Retinal pigment epithelial cell (primary cell): Measurements from ENCODE around the gene OTUB1.

Experiments used
- DNase-seq: peaks from one replicate; pipeline ENCODE4 v3.0.0-alpha.2; 2010; ENCODE audit warnings: low read depth
- H3K4me3 ChIP-seq: 2 replicates; pipeline ENCODE4 v1.5.1; 2011; ENCODE audit warnings: mild to moderate bottlenecking, low read length, control low read depth, moderate library complexity
- TF ChIP-seq, protein P1 (sequence below): conservative IDR thresholded peaks from 2 replicates; pipeline ENCODE4 v1.5.1; 2011; ENCODE audit warnings: low read depth, low read length, control low read depth, inconsistent platforms

Gene OTUB1

DNA sequence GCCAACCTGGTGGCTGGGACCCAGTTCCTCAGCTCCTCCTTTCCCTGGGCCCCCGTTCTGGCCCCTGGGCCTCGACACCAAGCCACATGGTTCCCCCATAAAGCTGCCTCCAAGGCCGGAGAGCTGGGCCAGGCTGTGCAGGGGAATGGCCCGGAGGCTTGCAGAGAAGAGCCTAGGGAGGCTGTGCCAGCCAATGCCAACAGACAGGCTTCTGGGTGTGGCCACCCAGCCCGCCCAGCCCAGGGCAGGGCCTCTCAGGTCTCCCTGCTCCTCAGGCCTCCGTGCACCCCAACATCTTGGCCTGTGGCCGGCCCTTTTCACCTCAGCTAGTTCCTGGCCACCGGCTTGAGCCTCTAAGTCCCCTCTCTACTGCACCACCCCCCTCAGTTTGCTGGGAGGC is 32.1 kb downstream of the OTUB1 start:
- TF ChIP-seq, protein P1, sequence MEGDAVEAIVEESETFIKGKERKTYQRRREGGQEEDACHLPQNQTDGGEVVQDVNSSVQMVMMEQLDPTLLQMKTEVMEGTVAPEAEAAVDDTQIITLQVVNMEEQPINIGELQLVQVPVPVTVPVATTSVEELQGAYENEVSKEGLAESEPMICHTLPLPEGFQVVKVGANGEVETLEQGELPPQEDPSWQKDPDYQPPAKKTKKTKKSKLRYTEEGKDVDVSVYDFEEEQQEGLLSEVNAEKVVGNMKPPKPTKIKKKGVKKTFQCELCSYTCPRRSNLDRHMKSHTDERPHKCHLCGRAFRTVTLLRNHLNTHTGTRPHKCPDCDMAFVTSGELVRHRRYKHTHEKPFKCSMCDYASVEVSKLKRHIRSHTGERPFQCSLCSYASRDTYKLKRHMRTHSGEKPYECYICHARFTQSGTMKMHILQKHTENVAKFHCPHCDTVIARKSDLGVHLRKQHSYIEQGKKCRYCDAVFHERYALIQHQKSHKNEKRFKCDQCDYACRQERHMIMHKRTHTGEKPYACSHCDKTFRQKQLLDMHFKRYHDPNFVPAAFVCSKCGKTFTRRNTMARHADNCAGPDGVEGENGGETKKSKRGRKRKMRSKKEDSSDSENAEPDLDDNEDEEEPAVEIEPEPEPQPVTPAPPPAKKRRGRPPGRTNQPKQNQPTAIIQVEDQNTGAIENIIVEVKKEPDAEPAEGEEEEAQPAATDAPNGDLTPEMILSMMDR: no peak
- no peak overlapping the region for H3K4me3 ChIP-seq
- DNase-seq: no peak

DNA sequence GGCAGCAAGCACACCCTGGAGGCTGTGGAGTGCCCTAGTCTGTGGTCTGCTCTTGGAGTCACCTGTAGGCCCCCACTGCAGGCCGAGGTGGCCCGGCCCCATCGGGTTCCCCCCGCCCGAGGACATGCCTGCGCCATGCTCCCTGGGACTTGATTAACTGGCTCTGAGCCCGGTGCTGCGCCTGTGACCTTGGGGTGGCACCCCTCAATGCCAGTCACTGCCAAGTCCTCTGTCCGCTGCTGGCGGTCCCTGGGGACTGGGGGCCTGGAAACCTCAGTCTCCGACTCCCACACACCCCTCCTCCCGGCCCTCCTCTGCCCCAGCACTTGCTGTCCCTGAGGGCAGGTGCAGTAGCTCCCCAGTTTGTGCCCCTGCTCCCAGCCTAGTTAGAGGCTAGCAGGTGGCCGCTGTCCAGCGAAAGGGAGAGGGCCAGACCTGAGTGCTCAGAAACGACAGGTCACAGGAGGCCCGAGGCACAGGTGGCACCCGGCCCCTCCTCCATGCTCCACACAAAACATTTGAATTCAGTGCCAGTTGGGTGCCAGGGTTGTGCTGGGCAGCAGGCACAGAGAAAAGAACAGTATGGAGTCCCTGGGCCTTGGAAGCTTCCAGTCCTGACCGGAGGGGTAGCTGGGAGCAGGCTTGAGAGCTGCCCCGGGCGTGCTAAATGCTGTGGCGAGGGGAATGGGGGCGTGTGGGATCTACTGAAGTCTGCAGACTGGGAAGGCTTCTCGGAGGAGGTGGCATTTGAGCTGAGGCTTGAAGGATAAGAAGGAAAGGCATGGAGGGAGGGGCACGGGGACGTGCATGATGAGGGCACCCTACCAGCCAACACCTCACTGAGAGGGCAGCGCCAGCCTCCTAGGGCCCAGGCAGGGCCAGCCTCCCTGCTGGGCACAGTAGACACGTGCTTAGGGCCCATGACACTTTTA is 33.1 kb downstream of the OTUB1 start:
- TF ChIP-seq, protein P1: no peak
- H3K4me3 ChIP-seq: no peak overlapping the region
- DNase-seq: no peak

DNA sequence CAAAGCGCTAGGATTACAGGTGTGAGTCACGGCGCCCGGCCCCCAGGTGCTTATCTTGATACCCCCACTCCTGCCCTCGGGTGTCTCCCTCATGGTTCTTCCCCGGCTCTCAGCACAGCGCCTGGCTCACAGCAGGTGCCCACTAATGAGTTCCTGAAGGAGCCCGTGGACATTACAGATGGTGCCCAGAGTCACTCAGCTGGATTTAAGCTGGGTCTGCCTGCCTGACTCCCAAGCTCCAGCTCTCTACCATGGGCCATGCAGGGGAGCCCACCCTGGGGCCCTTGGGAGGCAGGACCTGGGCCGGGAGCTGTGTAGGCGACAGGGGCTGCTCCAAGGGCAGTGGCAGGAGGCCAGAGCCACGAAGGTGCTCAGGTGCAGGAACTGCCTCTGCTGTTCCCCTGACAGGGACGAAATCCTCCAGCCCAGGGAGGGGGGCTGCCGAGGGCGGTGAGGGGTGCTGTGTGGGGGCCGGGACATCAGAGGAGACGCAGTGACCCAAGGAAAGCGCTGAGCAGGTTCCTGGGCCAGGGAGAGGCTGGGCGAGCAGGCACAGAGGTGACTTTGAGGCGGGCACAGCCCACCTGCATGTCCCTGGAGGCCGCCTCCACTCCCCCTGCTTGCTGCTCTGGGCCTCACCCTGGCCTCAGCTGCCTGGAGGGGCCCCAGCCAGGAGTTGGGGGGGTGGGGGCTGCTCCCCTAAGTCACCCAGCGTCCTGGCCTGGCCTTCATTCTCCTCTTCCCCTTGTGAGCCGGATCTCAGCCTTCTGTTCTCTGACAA is 34.9 kb downstream of the OTUB1 start:
- DNase-seq: no peak
- H3K4me3 ChIP-seq: no peak overlapping the region
- TF ChIP-seq, protein P1: no peak

DNA sequence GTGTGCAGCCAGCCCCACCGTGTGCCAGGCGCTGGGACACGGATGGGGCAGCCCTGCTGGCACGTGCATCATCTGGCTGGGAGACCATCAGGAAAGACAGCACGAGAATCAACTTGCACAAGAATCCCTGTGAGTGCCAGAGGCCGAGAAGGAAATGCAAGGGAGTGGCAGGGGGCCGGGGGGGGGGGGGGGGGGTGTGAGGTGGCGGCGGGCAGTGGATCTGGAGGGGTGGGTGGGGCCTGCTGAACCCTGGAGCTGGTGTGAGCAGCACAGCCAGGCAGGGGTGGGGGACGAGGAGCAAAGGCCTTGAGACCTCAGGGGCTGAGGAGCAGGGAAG is 35.5 kb downstream of the OTUB1 start:
- TF ChIP-seq, protein P1: no peak
- no peak overlapping the region for H3K4me3 ChIP-seq
- DNase-seq: no peak

DNA sequence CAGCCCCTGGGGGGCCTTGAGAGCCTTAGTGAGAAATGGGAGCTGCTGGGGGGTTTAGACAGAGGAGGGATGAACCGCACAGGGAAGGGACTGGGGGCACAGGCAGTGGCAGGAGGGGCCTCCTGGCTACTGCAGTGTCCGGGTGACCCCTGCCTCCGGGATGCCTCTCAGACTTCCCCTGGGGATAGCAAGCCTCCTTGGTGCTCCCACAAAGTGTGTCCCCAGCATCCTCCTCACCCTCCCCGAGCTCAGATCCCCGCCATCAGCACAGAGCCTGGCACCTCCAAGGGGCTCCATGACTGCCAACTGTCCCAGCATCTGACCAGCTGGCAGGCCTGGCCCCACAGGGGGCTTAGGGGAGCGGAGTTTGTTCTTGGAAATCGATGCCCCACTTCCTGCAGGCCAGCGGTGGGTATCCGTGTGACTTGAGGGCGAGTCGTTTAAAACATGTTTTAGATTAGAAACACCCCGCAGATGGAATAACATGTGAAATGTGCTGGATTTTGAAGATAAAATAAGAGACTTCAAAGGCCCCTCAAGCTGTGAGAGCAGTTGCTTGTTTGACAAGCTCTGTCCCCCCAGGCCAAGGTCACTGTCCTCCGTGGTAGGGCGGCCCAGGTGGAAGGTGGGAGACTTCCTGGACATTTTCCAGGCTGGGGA is 36.0 kb downstream of the OTUB1 start:
- H3K4me3 ChIP-seq: no peak overlapping the region
- TF ChIP-seq, protein P1: no peak
- DNase-seq: no peak

DNA sequence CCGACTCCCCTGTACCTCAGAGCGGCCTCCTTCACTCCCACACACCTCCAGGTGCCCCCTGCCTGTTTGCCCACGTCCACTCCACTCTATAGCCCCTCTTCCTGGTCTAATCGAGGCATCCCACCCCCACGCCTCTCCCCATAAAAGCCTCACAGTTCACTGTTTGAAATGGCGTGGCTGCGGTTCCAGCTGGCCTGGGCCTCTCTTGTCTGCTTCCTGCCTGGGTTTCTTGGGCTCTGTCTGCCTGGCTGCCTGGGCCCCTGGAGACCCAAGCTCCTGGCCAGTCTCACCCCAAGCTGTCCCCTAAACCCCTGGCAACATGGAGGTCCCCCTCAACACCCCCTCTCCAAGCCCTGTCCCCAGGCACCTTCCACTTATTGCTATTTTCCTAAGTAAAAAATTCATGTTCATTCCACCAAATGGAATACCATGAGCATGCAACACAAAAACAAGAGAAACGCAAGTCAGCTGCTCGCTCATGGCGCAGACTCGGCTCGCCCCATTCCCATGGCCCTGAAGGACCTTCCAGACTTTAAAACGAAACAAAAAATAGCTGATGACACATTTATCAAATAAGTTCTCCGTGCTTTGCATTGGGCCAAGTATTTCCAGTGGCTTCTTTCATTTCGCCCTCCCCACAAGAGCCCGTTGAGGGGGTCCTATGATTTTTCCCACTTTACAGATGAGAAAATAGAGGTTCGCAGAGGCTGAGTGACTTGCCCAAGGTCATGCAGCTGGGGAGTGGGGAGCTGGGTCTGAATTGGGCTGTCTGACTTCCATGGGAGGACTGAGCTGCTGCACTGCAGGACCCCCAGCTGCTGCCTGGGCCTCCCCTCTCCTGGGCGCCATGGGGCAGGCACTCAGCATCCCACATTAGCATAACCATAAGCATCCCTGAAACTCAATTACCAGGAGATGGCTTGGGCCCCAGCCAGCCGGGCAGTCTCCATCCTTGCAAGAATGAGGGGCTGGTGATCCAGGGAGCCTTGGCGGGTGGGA is 37.8 kb downstream of the OTUB1 start:
- DNase-seq: no peak
- TF ChIP-seq, protein P1: no peak
- no peak overlapping the region for H3K4me3 ChIP-seq
